SKM-1 treated with dmso at 0.1 percent for 144 hours (cell line): Measurements from ENCODE around the gene FBXL19.
A peak's percentile ranks its signal among the peaks of the same experiment; 100 is the strongest.

Experiments
- DNase-seq: peaks from one replicate; lab custom pipeline; 2025; ENCODE audit not compliant: unreplicated experiment; lab: John Stamatoyannopoulos, UW

FBXL19 gene

DNA sequence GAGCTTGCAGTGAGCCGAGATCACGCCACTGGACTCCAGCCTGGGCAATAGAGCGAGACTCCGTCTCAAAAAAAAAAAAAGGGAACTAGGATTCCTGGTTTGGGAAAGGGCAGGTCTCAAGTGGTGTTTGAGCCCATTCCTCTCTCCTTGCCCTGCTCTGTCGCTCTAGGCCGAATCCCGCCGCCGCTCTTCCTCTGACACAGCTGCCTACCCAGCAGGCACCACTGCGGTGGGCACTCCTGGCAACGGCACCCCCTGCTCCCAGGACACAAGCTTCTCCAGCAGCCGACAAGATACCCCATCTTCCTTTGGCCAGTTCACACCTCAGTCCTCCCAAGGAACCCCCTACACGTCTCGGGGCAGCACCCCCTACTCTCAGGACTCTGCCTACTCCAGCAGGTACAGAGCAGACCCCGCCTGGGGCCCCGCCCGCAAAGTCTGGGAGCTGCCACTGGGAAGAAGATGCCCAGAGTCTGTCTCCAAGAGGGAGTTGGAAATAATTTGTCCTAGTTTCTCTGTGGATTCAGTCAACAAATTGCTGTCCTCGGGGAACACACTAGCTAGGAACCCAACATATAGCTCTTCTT lies 40.6 kb downstream of the FBXL19 start:
- no peak for DNase-seq

DNA sequence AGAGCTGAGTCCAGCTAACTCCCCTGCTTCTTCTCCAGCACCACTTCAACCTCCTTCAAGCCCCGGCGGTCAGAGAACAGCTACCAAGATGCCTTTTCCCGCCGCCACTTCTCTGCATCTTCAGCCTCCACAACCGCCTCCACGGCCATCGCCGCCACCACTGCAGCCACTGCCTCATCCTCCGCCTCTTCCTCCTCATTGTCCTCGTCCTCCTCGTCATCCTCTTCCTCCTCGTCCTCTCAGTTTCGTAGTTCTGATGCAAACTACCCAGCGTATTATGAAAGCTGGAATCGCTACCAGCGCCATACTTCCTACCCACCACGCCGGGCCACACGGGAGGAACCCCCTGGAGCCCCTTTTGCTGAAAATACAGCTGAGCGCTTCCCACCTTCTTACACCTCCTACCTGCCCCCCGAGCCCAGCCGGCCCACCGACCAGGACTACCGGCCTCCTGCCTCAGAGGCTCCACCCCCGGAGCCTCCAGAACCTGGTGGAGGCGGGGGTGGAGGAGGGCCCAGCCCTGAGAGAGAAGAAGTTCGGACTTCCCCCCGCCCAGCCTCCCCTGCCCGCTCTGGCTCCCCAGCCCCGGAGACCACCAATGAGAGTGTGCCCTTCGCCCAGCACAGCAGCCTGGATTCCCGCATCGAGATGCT lies 41.3 kb downstream of the FBXL19 start:
- no peak for DNase-seq

DNA sequence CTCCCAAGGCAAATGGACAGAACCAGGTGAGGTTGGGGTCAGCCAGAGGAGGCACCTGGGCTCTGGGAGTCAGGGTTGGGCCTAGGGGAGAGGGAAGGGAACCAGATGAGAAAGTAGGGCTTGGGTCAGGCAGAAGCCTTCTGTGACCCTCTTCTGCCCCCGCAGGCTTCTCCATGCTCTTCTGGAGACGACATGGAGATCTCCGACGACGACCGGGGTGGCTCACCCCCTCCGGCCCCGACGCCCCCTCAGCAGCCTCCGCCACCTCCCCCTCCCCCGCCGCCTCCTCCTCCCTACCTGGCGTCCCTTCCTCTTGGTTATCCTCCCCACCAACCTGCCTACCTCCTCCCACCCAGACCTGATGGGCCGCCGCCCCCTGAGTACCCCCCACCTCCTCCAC lies 42.1 kb downstream of the FBXL19 start:
- DNase-seq: no peak

DNA sequence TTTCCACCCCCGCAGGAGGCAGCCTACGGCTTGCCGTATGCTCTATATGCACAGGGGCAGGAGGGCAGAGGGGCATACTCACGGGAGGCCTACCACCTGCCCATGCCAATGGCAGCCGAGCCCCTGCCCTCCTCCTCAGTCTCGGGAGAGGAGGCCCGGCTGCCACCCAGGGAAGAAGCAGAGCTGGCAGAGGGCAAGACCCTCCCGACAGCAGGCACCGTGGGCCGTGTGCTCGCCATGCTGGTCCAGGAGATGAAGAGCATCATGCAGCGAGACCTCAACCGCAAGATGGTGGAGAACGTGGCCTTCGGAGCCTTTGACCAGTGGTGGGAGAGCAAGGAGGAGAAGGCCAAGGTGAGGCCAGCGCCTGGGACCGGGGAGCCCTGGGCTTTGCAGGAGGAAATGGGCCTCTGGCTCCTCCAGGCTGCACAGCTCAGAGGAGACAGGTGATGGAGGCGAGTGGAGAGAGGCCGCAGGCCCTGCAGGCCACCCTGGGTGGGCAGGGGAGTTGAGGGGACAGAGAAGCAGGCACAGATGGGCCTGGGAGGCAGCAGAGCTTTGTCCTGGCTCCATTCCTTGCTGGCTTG lies 42.8 kb downstream of the FBXL19 start:
- DNase-seq: no peak

DNA sequence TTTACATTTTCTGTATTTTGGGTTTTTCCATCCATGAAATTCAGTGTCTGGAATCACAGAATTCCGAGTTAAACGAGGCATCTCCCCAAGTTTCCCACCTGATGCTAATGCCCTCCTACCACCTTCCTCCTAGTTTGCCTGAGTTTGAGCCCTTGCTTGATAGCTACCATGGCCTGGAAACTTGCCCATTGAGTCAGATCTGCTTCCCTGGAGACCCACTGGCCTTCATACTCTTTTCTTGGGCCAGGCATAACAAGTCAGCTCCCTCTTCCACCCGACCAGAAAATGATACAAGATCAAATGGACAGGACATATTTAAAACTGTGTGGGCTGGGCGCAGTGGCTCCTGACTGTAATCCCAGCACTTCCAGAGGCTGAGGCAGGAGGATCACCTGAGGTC lies 44.4 kb downstream of the FBXL19 start:
- DNase-seq: no peak

DNA sequence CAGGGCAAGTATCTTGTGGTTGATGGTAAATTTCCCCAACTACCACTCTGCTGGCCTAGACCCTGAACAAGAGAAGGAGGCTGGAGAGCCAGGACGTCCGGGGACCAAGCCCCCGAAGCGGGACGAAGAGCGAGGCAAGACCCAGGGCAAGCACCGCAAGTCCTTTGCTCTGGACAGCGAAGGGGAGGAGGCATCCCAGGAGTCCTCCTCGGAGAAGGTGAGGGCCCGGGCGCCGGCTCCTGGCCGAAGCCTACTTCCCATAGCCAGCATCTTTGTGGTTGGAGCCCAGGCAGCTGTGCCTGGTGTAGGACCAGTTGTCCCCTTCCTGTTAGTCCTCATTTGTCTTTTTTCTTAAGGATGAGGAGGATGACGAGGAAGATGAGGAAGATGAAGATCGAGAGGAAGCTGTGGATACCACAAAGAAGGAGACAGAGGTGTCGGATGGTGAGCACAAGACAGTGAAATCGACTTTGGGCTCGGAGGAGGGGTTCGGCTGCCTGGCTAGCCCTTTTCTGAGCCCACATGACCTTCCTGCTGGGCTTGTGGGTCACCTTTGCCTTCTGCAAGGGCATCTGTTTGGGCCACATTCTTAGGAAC lies 46.0 kb downstream of the FBXL19 start:
- no peak for DNase-seq

DNA sequence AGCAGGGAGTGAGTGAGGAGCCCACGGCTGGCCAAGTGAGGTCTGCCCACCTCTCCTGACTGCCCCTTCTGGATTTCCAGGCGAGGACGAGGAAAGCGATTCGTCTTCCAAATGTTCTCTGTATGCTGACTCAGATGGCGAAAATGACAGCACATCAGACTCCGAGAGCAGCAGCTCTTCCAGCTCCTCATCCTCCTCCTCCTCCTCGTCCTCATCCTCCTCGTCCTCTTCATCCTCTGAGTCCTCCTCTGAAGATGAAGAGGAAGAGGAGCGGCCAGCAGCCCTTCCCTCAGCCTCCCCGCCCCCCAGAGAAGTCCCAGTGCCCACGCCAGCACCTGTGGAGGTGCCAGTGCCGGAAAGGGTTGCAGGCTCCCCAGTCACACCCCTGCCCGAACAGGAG lies 47.9 kb downstream of the FBXL19 start:
- no peak for DNase-seq

DNA sequence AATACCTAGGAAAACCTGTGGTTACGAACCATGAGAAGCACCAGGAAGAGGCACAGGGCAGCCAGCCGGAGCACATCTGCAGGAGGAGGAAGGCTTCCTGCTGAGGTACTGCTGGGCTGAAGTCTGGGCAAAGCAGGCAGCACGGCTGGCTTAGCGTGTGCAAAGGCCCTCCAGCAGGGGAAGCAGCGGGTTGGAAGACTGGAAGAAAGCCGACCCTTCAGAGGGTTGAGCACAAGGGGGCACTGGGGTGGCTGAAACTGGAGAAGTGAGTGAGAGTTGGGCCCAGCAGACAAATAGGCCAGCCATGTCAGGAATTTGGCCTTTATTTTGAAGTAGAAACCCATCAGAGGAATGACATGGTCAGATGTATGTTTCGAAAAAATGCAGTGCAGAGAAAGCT lies 49.5 kb downstream of the FBXL19 start:
- no peak for DNase-seq

DNA sequence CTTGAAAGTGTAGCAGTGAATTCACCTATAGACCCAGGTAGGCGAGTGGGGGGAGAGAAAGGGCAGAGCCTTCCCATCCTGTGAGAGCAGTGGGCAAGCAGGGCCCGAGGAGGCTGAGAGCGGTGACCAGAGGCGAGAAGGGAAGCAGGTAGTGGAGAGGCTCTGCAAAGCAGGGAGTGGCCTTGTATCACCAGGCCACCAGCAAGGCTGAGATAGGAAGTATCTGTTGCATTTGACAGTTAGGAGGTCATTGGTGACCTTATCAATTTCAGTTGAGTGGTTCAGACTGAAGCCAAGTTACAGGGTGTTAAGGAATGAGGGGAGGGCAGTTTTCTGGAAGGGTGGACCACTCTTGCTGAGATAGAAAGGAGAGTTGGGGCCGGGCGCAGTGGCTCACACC lies 51.0 kb downstream of the FBXL19 start:
- DNase-seq: no peak

DNA sequence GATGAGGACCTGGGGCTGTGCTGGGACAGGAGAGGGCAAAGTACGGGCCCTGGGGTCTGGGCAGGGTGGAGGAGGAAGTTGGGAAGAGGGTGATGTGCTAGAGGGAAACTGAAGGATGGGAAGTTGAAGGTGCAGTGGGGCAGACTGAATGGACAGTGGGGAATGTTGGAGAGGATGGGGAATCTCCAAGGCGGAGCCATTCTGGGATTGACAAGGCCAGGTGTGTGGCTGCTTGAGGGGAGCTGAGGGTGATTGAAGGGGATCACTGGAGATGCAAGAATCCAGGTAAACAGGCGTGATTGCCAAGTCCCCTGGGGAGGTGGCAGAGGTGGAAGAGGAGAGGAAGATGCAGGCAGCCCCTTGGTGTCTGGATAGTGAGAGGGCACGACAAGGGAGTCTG lies 53.1 kb downstream of the FBXL19 start:
- DNase-seq: no peak

DNA sequence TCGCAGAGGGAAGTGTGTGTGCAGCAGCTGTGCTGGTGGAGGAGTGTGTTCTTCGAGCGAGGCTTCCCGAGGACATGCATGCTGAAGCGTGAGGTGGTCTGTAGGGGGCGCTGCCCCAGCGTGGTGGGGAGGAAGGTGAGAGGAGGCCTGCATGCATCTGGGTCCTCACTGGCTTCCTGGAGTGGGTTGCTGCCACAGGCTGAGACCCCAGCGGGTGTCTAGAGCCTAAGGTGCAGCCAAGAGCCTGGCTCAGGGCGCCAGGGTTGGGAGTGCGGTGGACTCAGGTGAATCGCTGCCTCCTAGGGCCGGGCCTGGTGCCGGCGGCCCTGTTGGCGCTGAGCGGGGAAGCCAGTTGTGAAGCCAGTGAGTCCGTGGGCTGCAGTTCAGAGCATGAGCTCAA lies 54.1 kb downstream of the FBXL19 start:
- DNase-seq: no peak

DNA sequence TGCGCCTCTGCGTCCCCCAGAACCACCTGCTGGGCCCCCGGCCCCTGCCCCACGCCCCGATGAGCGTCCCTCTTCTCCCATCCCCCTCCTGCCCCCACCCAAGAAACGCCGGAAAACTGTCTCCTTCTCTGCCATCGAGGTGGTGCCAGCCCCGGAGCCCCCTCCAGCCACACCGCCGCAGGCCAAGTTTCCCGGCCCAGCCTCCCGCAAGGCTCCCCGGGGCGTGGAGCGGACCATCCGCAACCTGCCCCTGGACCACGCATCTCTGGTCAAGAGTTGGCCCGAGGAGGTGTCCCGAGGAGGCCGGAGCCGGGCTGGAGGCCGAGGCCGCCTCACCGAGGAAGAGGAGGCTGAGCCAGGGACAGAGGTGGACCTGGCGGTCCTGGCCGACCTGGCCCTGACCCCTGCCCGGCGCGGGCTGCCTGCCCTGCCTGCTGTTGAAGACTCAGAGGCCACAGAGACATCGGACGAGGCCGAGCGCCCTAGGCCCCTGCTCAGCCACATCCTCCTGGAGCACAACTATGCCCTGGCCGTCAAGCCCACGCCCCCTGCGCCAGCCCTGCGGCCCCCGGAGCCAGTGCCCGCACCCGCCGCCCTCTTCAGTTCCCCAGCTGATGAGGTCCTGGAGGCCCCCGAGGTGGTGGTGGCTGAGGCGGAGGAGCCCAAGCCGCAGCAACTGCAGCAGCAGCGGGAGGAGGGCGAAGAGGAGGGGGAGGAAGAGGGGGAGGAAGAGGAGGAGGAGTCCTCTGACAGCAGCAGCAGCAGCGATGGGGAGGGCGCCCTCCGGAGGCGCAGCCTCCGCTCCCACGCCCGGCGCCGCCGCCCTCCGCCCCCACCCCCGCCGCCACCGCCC lies 56.0 kb downstream of the FBXL19 start:
- no peak for DNase-seq

DNA sequence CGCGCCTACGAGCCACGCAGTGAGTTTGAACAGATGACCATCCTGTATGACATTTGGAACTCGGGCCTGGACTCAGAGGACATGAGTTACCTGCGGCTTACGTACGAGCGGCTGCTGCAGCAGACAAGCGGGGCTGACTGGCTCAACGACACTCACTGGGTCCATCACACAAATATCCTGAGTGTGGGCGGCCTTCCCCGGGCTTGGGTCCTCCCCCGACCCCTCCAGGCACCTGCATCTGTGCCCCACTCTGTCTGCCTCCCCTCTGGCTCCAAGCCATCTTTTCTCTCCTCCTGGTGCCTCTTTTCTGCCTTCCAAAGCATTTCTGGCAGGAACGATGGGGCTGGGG lies 56.6 kb downstream of the FBXL19 start:
- no peak for DNase-seq

DNA sequence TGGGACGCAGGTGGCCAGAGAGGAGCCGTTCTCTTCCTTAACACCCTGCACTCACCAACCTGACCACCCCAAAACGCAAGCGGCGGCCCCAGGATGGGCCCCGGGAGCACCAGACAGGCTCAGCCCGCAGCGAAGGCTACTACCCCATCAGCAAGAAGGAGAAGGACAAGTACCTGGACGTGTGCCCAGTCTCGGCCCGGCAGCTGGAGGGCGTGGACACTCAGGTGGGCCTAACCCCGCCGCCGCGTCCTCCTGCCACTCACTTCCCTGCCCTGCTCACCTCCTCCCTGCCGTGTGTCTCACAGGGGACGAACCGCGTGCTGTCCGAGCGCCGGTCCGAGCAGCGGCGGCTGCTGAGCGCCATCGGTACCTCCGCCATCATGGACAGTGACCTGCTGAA lies 57.1 kb downstream of the FBXL19 start:
- no peak for DNase-seq

DNA sequence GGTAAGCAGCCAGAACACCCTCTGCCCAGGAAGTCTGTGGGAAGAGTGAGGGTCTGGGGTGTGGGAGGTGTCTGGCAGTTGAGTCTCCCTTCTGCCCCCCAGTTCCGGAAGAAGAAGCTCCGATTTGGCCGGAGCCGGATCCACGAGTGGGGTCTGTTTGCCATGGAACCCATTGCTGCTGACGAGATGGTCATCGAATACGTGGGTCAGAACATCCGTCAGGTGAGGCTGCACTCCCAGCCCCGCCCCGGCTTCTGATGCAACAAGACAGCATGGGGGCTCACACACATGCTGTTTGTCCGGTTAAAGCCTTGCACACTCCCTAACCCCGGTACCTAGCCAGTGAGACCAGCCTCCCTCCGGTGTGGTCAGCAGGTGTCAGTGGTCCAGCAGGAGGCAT lies 57.6 kb downstream of the FBXL19 start:
- no peak for DNase-seq

DNA sequence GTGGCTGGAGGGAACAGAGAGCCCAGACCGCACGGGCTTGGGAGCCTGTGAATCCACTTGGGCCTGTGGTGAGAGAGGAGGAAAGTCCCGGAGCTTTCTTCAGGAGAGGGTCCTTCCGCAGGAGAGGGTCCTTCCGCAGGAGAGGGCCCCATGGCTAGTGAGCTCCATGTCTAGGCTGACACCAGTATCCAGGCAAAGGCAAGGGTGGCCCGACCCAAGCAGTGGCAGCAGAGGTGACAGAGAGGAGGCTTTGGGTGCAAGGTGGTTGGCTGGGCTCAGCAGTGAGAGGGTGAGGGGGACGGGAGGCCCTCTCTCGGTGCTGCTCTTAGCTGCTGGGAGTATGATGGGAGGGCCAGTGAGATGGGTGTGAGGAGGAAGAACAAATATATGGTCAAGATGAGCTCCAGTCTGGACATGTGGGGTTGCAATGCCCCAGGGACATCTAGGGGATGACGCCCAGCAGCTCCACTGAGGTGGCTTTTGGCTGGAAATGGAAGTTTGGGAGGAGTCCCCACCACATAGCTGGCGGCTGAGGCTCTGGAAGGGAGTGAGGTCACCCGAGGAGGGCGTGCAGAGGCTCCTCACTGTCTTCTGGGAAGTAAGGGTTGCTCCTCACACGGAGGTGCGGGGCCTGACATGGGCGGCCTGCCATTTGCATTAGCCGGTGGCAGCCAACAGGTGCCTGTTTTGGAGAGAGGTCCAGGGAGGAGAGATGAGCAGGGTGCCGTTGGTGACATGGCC lies 59.3 kb downstream of the FBXL19 start:
- DNase-seq: no peak

DNA sequence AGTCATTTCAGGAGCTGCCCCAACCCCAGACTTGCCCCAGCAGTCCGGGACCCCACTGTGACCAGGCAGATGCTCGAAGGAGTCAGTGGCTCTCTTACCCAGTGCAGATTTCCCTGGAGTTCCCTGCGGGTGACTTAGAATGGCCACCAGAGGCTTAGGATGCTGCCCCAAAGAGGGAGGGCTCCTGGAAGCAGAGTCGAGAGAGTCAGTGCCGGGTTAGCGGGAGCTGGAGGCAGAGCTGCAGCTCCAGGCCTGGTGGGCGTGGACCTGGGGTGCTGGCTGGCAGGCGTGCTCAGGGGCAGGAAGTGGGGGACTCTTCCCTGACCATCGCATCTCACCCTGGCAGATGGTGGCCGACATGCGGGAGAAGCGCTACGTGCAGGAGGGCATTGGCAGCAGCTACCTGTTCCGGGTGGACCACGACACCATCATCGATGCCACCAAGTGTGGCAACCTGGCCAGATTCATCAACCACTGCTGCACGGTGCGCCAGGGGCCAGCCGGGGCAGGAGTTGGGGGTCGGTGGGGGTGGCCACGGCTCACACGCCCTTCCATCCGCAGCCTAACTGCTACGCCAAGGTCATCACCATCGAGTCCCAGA lies 60.0 kb downstream of the FBXL19 start:
- DNase-seq: no peak

DNA sequence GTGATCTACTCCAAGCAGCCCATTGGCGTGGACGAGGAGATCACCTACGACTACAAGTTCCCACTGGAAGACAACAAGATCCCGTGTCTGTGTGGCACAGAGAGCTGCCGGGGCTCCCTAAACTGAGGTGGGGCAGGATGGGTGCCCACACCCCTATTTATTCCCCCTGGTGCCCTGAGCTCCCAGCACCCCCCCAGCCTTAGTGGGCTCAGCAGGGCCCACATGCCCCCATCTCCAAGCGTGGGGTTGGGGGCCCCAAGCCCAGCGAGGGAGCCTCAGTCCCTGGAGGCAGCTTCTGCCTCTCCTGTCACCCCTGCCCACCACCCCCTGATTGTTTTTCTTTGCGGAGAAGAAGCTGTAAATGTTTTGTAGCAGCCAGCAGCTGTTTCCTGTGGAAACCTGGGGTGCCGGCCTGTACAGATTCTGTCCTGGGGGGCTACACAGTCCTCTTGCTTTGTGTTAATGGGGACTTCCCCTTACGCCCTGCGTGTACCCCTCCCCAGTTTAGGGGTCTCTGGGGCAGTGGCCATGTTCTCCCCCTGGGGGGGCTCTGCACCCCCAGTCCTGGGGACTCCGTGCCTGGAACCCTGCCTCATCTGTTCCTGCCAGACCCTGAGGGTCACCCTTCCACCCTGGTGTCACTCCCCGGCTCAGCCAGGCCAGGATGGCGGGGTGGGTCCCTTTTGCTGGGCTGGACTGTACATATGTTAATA lies 60.7 kb downstream of the FBXL19 start:
- no peak for DNase-seq

DNA sequence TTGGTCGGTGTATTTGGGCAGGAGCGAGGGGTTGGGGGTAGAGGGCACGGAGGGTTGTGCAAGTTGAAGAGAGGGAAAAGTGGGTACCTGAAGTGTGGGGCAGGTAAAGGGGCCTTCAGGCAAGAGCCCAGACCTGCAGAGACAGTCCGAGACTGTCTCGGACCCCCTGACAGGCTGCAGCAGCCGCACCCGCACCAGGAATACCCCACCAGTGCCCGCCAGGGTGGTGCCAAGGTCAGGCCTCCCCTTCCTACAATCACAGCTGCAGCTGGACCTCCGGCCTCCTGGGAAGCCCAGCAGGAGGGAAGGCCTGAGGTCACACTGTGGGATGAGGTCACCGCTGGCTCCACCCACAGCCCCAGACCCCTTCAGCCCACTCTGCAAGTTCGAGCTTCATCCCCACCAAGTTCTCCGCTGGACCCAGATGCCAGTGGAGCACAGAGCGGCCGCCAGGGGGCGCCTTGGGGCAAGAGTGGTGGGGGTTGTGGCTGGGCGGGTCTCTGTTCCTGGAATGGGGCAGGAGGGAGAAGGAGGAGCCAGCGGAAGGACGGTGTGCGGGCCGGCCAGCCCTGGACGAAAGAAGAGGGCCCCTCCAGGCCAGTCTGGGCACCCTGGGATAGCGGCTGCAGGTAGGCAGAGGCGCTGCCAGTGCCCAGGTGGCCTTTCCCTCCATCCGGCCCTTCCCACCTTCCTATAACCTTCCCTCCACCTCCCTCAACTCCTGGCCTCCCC lies 61.5 kb downstream of the FBXL19 start, which contains the start of gene HSD3B7:
TSS of gene HSD3B7 (plus strand) at position 539 of the 732 bp plus-strand sequence. CDS start 452 bp downstream, outside the sequence.
- DNase-seq: peak; percentile 69
